Inferior parietal cortex (tissue), 1 donor: ENCODE data around the gene NGDN.
"Not testable (repeated sequence)": the region's sequence is repeated elsewhere in the genome, so short reads cannot be mapped to it uniquely, and the experiment has no call there.

Experiments used
- DNase-seq: peaks from one replicate; pipeline ENCODE4 v3.0.0-alpha.2; 2016; ENCODE audit errors: extremely low spot score

Gene NGDN, protein sequence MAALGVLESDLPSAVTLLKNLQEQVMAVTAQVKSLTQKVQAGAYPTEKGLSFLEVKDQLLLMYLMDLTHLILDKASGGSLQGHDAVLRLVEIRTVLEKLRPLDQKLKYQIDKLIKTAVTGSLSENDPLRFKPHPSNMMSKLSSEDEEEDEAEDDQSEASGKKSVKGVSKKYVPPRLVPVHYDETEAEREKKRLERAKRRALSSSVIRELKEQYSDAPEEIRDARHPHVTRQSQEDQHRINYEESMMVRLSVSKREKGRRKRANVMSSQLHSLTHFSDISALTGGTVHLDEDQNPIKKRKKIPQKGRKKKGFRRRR

DNA sequence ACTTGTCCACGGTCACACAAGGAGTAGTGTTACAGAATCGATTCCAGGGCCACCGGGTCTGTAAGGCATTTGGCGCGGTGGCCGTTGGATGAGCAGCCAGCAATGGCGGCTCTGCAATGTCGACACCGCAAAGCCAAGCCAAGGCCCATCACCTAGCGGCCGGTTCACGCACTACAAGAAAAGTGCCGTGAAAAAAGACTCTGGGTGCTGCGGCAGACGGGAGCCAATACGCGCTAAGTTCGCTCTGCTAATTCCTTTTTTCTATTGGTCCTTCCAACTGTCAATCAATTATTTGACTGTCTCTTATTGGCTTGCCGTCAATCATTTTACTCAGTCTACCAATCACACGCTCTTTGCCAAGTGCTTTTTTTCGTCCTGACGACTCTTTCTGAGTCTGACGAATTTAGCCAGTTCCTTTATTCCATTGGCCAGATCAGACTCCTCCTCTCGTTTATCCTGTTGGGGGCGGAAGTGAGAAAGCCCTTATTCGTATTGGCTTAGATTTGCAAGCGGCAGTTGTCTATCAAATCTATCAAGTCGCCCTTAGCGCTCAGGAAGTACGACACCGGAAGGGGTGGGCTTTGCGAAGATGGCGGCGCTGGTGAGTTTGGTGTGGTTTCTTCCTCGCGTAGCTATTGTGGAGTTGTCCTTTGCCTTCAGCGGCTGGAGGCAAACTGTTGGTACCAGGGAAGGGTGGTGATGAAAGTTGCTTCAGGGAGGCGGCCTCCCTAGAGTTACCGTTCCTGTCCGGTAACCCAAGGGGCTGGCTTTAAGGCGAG lies at the start of gene NGDN:
Gene NGDN, plus strand, starts transcription at position 577 of the 779 bp plus-strand sequence. Its CDS starts 13 bp downstream, at position 590.
- peak; percentile 100 for DNase-seq

DNA sequence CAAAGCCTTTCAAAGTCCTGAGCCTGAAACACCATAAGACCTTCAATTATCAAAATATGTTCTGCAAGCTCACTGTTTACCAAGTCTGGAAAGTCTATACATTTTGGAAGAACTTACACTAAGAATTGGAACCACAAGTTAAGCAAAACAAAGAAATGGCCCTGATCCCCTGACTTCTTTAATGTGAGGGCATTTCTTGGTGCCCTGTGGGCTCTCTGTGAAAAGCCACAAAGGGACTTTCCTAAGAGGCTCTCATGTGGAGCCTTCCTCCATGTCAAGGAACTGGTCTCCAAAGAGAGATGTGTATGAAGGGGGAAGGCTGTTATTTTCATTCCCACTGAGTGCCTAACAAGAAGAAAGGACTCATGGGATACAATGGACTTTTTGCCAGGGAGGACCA lies 47.9 kb upstream of the NGDN start:
- no peak for DNase-seq

DNA sequence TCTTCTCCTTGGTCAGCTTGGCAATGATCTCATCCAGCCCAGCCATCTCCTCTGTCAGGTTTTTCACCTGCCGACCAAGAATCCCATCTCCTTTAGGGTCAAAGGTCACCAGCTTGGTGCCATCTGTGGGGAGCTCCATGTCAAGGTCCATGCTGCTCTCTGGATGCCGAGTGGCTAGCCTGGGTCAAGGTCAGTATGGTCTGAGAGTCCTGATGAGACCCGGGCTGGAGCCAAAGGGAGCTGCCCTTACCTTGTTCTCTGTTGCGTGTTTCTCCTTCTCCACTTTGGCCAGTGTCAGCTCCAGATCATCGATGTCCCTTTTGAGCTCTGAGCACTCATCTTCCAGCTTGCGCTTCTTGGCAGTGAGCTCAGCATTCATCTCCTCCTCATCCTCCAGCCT lies 45.8 kb upstream of the NGDN start:
- no peak for DNase-seq

DNA sequence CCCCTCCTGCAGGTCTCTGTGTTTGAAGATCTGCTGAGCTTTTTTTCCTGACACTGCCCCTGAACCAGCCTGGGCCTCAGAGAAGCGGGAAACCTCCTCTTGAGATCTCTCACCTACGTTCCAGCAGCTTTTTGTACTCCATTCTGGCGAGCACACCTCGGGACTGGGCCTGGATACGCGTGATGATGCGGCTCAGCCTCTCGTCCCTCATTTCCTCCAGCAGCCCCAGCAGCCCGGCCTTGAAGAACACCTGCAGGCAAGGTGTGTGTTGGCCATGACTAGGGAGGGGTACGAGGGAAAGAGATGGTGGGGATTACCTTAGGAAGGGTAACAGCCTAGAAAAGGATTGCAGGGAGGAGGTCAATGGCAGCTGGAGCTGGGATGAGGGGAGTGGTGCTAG lies 44.3 kb upstream of the NGDN start:
- no peak for DNase-seq

DNA sequence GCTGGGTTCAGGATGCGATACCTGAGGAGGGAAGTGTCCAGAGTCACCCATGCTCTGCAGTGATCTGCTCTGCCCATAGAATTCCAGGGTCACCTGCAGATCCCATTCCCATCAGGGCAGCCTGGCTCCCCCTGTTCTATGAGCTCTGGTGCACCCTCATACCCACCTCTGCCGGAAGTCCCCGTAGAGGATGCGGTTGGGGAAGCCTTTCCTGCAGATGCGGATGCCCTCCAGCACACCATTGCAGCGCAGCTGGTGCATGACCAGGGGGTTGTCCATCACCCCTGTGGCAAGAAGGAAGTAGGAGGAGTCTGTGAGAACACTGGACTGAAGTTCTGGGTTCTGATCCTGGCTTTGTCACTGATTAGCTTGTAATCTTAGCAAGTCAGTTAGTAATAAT lies 43.7 kb upstream of the NGDN start:
- DNase-seq = not testable (repeated sequence)

DNA sequence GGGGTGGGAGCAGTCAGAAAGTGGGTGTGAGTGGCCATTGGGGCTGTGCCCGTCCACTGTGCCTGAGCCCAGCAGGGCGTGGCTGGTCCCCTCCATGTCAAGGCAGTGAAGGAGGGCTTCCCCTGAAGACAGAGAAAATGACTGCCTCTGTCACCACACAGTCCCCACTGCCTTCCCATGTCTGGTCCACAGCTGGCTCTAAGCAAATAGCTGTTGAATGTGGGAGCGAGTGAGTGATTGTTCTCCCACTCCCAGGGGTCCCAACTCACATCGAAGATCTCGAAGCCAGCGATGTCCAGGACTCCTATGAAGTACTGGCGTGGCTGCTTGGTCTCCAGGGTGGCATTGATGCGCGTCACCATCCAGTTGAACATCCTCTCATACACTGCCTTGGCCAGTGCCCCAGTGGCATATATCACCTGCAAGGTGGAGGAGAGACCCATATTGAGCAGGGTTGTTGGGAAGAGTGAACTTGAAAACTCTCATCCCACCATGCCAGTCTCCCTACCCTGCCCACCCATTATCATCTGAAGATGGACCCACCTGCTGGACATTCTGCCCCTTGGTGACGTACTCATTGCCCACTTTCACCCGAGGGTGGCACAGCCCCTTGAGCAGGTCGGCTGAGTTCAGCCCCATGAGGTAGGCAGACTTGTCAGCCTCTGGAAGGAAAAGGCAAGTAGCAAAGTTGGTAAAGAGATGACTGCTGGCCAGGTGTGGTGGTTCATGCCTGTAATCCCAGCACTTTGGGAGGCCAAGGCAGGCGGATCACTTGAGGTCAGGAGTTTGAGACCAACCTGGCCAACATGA lies 40.6 kb upstream of the NGDN start:
- no peak for DNase-seq

DNA sequence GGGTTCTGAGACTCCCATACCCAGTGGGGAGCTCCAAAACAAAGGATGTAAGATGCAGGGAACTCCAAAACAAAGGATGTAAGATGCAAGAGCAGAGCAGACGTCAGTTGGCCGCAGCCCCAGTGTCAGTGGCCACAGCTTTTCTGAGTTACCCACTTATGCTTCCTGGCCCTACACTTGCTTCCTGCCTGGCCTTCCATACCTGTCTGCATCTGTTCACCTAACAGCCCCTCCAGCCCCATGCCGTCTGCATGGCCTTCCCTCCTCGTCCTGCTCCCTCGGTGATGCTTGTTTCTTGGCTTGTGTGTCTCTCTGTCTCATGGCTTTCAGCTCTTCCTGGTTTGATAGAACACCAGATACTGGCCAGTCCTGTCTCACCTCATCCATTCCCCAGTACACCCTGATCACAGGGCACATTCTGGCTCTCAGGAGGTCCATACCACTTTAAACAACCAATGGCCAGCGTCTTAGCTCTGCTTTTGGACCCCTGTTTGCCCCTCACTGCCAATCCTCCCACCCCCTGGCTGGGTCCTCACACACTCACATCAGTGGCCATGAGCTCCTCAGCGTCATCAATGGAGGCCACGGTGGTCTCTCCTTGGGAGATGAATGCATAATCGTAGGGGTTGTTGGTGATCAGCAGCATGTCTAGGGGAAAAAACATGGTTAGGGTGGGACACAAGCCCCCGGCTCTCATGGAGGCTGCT lies 39.3 kb upstream of the NGDN start:
- no peak for DNase-seq

DNA sequence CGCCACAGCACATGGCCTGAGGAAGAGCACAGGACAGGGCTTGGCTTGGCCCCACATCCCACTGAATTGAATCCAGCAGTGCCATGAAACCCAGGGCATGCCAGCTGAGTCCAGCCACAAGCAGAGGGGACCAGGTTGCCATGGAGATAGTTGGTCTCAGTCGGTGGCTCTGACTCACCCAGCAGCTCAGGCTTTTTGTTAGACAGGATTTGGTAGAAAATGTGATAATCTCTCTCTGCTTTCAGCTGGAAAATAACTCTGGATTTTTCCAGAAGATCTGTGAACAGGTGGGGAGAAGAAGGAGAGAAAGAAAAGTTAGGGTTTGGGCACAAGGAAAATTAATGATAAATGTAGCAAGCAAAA lies 38.8 kb upstream of the NGDN start:
- DNase-seq = peak; percentile 62

DNA sequence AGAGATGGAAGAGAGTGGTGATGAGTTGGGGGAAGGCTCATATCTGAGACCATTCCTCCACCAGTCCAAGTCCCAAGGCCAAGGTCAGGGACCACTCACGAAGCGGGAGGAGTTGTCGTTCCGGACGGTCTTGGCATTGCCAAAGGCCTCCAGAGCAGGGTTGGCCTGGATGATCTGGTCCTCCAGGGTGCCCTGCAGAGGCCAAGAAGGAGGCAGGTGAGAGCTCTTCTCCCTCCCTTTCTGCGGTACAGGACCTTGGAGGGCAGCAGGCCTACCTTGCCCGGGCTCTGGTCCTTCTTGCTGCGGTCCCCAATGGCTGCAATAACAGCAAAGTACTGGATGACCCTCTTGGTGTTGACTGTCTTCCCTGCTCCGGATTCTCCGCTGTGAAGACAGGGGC lies 38.0 kb upstream of the NGDN start:
- no peak for DNase-seq

DNA sequence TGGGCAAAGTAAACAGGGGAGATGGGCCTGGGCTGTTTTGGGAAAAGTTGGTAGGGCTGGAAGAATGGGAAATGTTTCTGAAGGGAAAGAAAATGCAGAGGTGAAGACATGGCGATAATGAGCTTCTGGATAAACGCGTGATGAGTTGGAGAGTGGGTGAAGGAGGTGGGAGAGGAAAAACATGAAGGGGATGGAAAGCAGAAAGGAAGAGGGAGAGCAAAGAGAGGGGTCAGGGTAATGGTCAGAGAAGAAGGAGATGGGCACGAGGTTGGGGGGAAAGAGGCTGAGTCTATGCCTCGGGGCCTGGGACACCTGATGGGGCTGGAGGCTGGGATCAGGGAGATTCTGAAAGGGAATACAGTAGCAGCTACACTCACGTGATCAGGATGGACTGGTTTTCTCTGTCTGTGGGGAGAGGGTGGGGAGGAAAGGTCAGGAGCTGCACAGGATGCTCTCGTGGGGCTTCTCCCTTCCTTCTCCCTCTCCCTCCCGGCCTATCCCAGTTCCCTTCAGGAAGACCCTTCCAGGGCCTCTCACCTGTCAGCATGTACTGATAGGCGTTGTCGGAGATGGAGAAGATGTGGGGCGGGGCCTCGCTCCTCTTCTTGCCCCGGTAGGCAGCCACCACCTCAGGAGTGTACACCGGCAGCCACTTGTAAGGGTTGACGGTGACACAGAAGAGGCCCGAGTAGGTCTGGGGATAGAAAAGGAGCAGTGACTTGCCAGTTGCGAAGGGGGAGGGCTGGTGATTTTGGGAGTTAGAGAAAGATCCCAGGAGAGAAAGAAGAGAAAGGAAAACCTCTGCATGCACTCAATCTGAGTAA lies 37.2 kb upstream of the NGDN start:
- no peak for DNase-seq

DNA sequence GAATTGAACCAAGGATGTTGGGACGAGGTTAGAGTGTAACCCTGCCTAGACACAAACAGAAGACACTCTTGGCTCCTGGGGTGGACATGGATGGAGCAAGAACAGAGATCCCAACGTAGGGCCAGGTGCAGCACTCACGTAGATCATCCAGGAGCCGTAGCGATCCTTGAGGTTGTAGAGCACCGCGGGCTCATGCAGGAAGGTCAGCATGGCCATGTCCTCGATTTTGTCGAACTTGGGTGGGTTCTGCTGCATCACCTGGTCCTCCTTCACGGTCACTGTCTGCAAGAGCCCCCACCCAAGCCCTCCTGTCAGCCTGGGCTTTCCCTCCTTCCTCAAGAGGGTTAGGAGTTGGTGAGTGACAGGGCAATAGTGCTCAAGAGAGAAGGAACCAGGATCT lies 36.6 kb upstream of the NGDN start:
- DNase-seq = no peak

DNA sequence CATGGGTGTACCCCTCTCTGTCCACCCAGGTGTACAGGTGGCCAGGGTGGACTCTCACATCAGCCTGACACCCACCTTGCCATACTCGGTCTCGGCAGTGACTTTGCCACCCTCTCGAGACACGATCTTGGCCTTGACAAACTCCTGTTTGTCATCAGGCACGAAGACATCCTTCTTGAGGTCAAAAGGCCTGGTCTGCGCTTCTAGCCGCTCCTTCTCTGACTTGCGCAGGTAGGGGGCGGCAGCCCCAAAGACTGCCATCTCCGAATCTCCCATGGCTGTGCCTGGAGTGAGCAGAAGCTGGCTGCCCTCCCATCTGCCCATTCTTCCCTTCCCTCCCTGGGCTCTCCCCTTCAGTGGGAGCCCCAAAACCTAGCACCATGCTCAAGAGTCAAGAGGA lies 36.0 kb upstream of the NGDN start:
- DNase-seq = no peak

DNA sequence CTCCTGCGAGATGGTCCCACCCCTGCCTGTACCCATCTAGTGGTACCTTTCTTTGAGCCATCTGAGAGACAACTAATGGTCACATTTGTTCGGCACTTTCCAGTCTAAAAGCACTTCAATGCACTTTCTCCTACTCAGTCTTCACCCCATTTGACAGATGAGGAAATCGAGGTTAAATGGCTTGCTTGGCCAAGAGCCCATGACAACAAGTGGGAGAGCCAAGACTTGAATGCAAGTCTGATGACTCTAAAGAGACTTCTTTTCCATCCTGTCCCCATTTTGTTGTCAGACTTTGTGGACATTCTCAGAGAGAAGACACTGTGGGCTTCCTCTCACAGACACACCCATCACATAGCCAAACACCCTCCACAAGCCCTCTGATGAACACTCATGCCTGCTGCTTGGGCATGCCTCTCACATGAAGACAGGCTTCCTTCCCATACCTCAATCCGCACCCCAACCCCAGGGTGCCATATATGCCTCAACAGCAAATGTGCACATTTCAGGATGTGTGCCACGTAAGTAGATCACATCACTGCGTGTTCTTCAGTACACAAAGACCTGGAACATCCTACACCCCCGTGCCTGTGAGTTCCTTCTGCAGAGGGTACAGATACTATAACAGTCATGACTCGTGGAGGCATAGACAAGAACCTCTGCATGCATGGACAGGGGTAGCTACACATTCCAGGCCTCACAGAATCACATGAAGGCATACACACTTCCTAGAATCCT lies 34.8 kb upstream of the NGDN start:
- peak; percentile 22 for DNase-seq

DNA sequence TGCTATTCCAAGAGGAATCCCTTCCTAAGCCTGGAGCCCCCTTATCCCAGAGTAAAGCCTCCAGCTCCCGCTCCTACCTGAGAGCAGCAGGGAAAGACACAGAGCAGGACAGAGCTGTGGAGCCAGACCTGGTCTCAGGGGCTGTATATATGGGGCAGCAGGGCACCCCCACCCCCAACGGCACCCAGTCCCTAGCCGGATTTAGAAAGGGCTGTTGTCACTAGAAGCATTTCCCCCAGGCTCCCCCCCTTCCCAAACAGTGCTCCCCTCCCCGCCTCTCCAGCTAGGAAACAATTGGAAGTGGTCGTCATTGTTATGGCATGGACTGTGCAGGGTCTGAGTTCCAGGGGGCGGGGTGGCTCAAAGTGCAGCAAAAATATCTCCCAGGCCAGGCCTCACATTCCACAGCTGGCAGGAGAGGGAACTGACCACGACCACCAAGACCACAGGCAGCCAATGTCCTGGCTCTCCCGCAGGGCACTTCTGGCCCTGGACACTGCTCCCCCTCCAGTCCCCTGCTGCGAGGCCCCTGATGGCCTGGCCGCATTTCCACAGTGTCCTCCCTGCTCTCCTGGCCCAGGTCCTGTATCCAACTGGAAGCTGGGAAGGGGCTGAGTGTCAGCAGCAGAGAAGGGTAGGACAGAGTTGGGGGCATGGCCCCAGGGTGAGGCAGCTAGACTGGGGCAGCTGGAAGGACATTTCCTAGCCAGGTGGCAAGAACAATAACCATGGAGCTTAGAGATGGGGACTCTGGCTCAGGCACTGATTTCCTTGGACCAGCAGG lies 33.8 kb upstream of the NGDN start, which contains the start of gene MYH7:
Gene MYH7, minus strand, starts transcription at position 118 of the 784 bp plus-strand sequence. CDS start 1,928 bp downstream, outside the sequence.
- no peak for DNase-seq

DNA sequence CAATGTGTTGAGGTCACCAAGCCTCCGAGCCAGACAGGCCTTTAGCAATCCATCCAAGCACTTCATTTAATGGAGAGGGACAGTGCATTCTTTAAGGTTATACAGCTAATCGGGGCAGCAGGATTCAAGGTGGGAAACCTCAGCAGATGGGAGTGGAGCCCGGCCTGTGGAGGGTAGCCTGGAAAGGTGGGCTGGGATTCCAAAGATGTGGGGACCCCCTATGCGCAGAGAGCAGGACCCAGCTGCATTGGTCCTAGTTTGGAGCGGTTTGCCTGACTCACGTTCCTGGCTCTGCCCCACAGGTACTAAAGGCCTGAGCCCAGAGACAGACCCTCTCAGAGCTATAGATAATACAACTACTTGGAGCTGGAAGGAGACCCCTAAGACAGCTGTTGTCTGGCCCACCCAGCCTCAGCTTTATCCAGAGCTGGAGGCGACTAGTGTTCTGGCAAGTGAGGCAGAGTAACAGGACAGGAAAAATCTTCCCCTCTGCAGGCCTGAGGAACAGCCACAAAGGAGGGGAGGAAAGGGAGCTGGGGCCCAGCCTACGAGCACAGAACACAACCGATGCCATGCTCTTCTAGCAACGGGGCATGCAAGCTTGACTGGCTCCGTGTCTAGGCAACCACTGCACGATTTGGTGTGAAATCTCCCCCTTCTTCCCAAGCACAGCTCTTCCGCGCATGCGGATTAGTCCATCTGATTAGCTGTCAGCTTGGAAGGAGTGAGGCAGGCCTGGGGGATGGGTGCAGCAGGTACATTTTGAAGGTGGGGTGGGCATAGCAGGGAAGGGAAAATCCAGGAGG lies 33.0 kb upstream of the NGDN start:
- DNase-seq = peak; percentile 60

DNA sequence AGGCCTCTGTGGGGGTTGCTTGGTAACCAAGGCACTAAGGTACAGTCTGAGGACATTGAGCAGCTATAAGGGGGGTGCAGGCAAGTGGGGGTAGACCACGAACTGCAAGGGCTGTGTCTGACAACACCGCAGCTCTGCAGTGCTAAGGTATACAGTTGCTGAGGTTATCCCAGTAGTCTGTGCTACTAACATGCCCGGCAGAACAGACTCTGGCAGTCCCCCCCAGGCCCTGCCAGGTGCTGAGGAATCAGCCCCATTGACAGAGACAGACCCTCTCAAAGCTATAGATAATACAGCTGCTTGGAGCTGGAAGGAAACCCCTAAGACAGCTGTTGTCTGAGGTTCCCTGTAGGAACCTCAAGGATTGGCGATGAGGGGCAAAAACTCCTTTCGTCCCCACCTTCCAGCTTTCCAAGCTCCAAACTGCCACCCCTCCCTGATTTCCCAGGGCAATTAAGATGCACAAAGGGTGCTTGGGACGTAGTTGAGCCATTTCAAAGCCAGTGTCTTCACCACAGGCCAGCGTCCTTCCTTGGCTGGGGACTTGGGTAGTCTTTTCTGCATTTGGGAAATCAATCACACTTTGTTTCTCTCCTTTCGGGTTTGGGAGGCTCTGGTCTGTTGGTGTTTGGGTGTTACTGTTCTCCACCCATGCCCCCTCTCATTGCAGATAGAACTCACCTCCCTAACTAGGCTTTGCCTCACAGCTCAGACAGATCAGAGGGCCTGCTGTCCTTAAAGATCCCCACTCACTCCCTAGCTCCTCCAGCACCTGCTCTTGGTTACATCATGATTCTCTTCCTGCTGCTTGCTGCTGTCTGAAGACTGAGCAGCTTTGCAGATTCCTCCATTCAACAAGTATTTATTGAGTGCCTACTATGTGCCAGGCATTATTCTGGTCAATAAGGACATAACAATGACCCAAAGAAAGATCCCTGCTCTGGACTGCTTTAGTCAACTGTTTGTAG lies 32.1 kb upstream of the NGDN start:
- DNase-seq = no peak
